Embryonic facial prominence (tissue), 1 donor: Measurements from ENCODE around the gene KCNK5.

Experiments
- DNase-seq: peaks from one replicate; pipeline ENCODE4 v3.0.0-alpha.2; 2016; ENCODE audit errors: extremely low spot score

Gene KCNK5

DNA sequence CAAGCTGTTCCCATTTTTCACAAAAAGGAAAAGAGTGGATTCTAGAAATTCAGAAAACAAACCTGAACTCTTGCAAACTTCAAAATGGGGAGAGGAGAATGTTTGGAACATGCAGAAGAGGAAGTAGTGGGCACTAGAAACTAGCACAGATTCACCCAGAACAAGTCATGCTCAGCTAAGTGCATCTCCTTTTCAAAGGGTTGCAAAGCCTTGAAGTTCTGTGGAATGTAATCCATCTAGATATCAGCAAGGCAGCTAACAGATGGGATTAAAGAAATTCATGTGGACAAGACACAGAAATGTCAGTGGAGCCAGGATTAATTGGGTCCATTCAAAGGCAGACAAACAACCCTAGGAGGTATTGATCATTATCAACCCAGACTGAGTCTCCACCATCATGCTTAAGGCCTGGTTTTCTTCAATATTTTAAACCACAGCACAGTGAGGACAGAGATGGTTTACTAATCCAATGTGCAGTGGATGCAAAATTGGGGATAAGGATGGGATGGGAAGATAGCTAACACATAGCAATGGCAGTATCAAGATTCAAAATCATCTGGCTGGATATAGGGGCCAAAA lies 31.3 kb downstream of the KCNK5 start:
- no peak for DNase-seq

DNA sequence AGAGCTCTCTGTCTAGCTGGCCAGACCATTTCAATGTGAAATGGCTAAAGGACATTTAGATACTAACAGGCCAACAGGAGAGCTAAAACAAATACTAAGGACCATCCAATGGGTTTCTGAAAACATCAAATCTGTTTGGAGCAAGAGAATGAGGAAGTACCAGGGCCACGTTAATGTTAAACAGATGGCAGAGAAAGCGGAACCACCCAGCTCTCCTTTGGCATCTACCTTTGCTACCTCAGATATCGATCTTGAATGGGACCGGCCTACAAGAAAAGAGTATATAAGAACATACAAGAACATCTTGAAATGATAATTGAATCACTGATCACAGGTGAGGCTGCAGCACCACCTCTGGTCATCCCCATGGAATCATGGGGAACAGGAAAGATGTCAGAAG lies 31.8 kb downstream of the KCNK5 start:
- no peak for DNase-seq

DNA sequence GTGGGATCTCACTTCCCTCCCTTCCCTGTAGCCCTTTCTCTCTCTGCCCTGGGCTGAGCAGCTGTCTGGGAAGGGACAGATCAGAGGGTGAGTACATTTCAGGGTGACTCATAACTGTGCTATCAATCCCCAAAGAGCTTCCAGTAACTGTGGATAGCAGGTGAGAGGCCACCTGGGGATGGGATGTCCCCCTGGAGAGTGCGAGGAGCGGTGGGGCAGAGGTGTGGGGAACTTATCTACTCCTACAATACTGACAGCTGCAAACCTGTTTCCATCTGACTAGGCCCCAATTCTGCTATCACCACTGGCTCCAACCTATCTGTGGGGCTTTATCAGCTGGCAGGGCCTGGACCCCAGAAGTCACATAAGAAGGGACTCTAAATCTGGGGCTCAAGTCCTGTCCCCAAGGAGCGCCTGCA lies 32.6 kb downstream of the KCNK5 start:
- DNase-seq = no peak

DNA sequence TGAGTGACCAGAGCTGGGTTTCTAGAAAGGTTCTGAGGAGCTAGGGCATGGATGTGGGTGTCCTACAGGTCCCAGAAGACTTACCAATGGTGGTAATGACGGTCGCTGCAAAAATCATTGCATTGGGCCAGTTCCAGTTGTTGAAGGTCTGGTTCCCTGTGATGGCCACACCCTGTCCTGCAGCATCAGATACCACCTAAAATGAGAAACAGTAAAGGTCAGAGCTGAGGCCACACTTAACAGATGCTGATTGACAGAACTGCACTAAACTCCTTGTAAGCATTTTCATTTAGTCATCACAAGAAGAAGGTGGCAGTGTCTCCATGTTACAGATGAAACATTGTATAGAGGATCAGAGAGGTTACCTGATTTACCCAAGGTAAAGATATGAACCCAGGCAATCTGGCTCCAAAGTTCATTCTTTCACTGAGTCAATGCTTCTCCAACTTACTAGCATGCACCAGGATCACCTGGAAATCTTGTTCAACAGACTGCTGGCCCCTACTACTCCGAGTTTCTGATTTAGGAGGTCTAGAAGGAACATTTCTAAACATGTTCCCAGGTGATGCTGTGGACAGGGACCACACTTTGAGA lies 33.4 kb downstream of the KCNK5 start:
- no peak for DNase-seq

DNA sequence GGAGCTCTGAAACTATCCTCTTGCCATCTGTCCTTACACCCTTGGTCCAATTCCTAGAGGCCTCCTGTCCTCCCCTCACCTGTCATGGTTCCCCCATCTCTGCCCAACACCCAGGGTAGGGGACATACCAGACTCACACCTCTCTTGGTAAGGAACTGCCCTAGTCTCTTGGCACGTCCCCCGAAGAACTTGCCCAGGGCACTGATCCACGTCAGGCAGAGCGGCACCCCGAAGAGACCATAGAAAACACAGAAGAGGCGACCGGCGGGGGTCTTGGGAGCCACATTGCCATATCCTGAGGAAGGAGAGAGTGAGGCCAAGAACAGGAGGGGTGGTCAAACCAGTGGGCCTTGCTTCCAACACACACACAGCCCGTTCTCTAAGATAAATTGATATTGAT lies 34.8 kb downstream of the KCNK5 start:
- no peak for DNase-seq

DNA sequence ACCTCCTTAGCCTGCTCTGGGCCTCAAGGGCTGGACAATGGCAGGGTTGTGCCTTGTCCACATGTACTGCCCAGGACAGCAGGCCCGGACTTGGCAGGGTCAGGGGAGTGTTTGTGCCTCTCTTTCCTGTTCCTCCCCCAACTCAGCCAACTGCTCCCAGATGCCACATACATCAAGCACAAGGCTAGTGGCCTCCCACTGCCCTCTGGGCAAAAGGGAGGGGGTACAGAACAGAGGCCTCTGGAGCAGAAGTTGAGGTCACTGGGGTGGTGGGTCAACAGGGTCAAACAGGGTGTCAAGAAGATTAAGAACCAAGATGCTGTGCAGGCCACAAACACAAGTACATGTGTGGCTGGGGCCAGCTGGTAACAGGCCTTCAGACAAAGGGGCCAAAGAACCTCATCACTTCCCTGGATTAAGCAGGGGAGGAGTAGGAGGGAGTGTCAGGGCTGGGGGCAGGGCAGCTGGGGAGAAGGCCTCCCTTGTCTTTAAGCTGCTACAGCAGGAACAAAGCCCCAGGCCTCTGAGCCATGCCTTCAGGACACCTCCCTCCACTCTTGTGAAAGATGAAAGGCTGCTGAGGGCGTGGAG lies 36.0 kb downstream of the KCNK5 start:
- DNase-seq = no peak

DNA sequence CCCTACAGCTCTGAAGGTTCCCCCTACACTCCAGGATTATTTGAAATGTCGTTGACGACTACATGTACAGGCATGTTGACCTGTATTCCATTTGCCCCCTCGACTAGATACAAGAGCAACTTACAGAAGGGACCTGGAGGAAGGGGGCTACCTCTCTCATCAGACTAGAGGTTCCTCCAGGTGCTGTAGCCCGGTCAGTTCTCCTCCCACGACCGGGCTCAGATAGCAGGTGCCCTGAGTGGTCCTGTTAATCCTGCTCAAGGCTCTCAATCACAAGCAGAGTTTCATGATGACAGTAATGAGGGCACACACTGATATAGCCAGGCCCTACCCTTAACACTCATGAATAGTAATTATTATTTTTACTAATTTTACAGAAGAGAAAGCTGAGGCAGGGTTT lies 36.5 kb downstream of the KCNK5 start:
- DNase-seq = no peak

DNA sequence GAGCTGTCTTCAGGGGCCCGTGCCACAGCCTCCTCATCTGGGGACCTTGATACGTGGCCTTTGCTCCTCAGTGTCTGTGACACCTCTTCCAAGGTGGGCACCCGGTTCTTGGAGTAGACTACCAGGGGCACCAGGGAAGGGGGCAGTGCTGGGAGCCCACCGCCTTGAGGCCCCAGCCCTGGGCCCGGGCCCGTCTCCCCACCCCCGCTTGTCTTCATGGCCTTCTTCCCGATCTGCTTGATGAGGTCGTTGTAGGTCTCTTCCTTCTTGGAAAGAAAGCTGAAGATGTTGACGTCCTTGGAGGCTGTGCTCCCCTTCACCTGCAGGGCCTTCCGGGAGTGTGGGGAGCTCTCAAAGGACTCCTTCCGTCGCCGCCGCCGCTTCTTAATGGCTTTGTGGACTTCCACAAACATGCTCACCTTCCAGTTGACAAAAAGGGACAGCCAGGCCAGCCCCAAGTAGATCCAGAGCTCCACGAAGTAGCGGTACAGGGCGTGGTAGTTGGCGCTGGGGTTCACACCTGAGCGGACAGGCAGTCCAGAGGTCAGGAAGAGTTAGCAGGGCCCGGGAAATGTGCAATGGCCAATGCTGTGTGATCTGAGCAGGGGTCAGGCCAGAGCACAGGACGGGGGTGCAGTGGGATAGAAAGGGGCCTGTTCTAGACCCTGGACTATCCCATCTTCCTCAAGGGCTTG lies 37.9 kb downstream of the KCNK5 start:
- no peak for DNase-seq

DNA sequence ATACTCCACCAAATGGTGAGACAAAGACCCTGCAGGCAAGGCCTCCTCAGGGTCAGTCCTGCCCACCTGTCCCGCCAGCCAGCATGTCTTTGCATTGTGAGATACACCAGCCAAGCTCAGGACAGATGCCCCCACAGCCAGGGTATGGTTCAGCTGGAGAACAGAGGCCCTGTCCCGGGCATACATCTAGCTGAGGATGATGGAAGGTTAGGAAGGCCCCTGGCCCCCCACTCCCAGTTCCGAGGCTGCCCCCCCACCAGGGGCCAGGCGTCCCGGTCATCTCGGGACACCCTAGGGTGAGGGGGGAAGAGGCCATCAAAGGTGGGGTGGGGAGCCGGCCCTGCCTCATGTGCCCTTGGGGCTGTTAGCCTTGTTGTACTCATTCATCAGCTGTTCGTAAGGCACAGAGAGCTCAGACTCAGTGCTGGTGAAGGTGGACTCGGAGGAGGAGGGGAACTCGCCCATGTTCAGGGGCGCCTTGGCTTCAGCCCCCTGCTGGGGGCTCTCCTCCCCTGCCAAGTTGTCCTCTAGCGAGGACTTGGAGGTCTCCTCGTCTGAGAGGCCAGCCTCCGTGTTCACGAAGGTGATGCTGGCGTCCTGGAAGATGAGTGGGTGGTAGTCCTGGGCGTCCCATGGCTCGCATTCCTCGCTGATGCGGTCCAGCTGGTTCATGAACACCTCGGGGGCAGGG lies 38.6 kb downstream of the KCNK5 start:
- no peak for DNase-seq

DNA sequence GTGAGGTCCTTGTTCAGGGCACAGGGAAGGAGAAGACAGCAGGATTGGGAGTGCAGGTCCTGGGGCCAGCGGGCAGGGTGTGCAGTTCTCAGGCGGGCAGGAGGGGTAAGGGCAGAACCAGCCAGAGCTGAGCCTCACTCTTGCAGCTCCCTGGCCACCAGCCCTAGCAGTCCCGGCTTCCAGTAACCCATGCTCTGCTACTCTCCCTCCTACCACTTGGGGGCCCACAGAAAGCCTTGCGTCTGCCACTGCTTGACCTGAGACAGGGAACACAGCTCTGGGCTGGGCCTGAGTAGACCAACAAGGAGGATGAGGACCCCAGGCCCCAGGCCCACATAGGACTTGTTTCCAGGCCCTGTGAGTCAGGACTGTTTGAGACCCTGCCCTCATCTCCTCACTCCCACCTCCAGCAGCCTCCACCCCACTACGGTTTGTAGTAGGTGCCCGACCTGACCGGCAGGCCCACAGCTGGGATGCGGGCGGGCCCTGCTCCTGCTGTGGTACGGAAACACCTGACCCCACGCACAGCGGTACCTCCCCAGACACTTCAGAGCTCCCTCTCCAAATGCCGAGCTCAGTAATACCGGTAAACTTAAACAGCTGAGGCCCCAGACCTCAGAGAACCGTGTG lies 39.2 kb downstream of the KCNK5 start:
- DNase-seq = no peak

DNA sequence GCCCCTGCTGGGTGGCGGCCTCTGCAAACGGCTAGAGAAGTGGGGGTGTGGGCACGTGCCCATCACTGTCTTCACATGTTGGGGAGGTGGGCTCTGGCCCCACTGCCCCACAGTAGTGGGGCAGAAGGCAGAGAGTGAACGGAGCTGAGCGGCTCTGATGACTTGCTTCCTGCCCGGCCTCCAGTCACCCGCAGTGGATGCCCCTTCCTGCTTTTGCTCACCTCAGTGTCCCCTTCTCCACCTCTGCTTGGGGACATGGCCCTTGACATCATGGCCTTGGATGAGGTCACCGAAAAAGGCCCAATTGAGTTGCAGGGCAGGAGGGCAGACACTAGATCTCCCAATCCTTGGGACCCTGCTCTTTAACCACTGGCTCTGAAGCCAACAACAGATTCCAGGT lies 40.1 kb downstream of the KCNK5 start:
- DNase-seq = no peak

DNA sequence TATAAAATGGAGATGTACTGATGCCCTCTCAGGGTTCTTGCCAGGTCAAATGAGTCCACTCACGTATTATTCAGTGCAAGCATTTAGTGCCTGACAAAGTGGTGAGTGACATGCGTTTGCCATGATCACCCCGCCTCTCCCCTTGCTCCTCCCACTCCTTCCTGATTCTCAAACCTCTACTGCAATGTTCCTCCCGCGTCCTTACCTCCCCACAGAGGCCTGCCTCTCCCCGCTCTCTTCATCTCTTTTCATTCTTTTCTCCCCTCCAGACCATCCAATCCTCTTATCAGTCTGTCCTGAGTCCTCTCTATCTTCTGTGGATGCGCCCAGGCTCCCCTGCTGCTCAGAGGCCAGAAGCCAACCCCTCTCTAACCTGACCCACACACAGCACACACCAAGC lies 40.7 kb downstream of the KCNK5 start:
- DNase-seq = no peak

DNA sequence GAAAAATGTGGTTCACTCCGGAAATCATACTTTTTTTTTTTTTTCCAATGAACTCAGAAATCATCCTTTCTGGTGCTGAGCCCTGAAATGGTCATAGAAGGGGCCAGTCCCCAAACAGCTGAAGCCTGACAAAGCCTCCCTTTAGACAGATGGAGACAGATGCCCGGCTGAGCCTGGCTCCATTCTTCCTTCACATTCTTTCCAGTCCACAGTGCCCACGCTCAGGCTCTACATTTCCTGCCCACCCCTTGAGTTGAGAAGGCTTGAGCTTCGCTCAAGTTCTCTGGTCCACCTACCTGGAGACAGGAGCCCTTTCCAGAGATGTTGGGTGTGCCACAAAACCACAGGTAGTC lies 41.2 kb downstream of the KCNK5 start:
- no peak for DNase-seq

DNA sequence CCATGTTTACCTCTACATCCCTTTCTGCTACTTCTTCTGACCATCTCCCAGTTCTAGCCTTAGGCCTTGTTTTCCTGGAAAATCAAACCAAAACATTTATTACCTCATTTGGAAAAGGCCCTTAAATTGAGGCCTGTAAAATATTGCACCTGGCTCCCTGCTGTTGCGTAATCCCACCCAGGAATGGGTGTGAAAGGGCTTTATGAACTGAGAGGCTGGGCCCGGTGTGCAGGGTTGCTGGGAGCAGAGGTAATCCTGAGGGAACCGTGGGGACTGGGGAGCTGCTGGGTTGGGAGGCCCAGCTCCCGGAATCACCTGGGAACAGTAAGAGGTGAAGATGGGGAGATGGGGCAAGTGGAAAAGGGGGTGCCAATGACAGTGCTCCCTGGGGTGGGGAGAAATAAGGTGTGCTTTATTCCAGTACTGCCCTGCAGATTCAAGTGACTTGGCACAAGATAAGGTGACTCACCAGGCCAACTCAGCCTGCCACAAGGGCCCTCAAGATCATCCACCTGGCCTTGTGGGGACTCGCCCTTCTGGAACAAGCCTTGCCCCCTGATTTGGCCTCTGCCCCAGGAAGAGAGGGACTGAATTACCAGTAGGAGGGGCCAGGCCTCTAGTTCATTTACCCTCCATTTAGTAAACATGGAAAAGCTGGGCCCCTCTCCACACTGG lies 44.2 kb downstream of the KCNK5 start:
- DNase-seq = no peak

DNA sequence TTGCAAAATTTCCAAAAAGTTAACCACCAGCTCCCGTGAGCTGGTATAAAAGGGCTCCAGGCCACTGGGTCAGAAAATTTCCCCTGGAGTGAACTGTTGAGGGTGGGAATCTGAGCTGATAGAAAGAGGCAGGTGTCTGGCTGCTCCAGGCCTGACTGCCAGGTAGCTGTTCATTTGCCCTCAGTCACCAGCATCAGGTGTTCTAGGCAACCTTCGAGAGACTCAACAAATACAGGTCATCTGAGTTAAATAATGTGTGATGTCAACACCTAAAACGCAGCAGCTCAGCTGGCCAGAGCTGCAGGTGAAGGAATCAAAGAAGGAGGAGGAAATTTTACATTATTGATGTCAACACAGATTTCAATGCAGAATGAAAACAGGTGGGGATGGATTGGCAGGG lies 46.7 kb downstream of the KCNK5 start:
- DNase-seq = no peak

DNA sequence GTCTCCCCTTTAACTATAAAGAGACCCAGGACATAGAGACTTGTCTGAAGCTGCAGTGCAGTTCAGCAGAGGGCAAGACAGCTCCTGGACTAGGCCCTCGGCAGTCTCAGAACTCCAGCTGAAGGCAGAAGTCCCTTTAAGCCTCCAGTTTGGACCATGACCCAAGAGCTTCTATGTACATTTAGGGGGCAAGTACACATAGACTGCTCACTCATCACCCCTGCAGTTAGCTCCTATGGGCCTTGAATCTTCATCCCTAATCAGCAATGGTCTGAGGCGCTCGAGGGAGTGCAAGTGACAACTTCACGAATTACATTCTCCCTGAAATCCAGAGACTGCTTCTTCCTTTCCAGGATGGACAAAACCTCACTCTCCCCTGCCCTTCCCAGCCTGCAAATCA lies 47.4 kb downstream of the KCNK5 start:
- no peak for DNase-seq

DNA sequence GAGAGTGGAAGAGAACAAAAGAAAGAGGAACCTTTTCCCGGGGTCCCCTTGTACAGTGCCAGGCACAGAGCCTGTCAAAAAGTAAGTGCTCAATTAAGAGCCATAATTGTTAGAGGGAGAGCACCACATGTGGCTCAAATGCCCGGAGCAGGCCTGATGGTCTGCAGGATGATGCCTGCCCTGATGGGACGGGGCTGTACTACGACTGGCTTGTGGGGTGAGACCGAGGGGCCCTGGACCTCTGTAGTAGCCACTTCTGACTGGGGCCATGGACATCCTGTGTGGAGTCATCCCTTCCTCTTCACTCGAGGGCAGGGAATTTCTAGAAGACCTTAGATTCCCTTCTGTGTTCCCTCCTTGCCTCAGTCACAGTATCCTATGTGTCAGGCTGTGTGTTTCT lies 47.9 kb downstream of the KCNK5 start:
- no peak for DNase-seq

DNA sequence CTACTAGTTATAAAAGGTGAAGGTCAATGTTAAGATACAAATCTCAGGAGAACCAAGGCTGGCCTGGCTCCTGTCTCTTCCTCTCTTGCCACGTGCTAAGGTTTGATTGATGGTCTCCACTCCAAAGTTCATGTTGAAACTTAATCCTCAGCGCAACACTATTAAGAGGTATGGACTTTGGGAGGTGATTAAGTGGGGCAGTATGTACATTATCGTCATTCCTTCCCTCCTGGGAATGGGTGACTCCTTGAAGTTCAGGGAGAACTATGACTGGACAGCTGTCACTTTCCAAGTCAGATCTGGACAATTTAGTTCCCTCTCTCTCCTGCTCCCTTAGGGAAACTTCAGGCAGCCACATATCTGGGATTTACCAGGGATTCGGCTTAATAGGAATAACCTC lies 50.5 kb downstream of the KCNK5 start:
- DNase-seq = no peak

DNA sequence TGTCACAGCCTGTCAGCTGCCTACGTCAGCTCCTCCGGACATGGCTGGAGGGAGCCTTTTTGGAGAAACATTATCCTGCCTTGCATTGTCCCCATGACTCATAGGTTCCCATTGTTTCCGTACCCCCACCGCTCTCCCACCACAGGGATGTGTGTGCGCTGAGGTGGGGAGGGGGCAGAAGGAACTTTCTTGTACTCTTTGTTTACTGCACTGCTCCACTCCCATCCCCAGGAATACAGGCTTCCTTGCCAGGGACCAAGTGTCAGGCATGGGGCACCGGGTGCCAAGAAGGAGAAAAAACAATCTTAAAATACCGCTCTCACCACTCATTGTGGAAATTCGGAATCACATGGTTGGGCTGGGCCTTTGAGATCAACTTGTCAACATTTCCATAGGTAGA lies 51.0 kb downstream of the KCNK5 start:
- no peak for DNase-seq

DNA sequence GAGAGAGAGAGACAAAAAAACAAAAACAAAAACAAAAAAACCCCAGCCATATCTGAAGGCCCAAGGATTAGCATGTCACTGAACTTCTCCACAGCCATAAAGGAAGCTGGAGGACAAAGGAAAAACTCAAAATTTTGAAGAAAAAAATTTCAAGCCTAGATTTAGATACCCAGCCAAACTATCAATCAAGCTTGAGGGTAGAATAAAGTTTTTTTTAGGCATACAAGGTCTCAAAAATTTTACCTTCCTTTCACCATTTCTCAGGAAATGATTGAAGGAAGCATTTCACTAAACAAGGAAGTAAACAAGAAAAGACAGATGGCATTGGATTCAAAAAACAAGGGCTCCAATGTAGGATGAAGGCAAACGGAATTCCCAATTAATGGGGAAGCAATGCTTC lies 52.1 kb downstream of the KCNK5 start:
- DNase-seq = no peak

DNA sequence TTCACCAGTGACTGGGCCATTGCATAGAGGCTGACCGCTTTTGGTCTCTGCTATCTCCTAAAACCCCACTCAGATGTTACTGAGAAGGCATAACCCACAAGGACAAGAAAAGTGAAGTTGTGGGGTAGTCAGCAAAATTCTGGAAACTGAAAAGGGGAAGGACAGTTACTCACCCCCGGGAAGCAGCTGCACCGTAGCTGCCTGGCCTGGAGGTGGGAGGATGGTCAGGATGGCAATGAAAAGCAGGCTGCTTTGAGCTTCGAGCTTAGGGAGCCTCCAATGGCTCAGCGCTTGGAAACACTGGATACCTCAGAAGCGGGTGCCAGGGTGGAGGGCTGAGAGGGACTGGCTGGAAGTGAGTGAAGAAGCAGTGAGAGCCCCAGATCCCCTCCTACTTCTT lies 56.0 kb downstream of the KCNK5 start:
- no peak for DNase-seq

DNA sequence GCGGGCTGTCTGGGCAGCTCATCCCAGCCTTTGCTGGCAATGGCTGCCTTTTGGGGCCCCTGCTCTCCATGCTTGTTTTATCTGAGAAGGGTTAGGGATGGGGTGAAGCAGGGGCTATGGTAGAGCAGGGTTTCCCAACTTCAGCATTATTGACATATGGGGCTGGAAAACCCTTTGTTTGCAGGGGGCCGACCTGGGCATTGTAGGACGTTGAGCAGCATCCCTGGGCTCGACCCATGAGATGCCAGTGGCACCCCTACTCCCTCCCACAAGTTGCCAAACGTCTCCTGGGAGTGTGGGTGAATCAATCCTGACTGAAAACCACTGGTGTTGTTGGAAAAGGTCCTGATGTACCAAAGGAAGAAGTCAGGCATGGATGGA lies 56.9 kb downstream of the KCNK5 start:
- DNase-seq = no peak
